Nephron (organoid): Measurements from ENCODE around the gene MOB1A.

Experiments
- H3K27ac Mint-ChIP-seq, 3 experiments: 2 replicates each; pipeline ENCODE4 v1.8.0; 2020; ENCODE audit warnings: mixed read lengths in 3 of 3, mild to moderate bottlenecking in 2 of 3, moderate library complexity in 1 of 3
- H3K27me3 Mint-ChIP-seq: 2 replicates; pipeline ENCODE4 v1.8.0; 2021; ENCODE audit warnings: low read depth, mild to moderate bottlenecking, moderate library complexity, mixed read lengths
- H3K36me3 Mint-ChIP-seq: 2 replicates; pipeline ENCODE4 v1.8.0; 2020; ENCODE audit warnings: low read depth, mixed read lengths
- H3K4me1 Mint-ChIP-seq: 2 replicates; pipeline ENCODE4 v1.8.0; 2020; ENCODE audit warnings: mixed read lengths
- H3K4me3 Mint-ChIP-seq, 3 experiments: 2 replicates each; pipeline ENCODE4 v1.8.0; 2020; ENCODE audit warnings: mild to moderate bottlenecking in 3 of 3, mixed read lengths in 3 of 3, moderate library complexity in 2 of 3
- H3K9me3 Mint-ChIP-seq: 2 replicates; pipeline ENCODE4 v1.8.0; 2020; ENCODE audit warnings: mixed read lengths
- TF ChIP-seq, protein P1 (sequence below), 3 experiments: fragments of 200-600 bp; sonication (generic); IDR thresholded peaks; one replicate each; pipeline ENCODE4 v1.5.0; 2021; ENCODE audit warnings: antibody characterized with exemption in 3 of 3; ENCODE audit not compliant: unreplicated experiment in 3 of 3

MOB1A gene

DNA sequence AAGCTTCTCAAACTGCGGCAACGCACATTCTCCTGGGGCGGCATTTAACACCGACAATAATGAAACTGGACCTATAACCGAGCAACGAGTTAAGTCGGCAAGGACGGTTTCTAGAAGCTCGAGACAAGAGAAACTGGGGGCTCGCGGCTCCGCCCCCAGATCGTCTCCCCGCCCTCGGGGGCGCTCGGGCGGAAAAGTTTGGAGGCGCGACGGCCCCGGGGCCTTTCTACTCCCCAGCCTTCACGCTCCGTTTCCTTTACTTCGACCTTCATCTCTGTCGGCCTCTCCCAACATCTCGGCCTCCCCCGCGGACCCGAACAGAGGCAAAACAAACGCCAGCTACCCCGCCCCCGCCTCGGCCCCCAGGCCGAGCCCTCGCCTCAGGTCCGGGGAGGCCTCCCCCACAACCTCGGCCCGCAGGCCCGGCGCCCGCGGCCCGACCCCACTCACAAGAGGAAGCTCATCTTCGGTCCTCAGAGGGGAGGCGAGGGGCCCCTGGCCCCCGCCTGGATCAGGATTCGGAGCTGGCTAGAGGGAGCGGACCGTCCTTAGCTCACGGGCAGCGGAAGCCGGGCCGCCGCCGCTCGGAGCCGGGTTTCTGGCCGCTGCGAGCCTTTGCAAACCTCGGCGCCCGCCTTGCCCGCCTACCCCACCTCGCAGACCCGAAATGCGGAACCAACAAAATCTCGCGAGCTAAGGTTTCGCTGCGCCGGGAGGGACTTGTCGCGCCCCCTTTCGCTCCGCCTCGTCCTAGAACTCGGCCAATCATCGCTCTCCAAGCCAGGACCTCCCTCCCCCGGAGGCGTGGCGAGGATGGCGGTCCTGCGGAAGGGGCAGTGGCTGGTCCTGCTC is at the start of gene MOB1A:
TSS of gene MOB1A (minus strand) at position 669 of the 852 bp plus-strand sequence. CDS start at position 464, 205 bp downstream.
- peak within 1 kb of the TSS; percentile 85 to 98 (median 95) for H3K4me3 Mint-ChIP-seq
- peaks cover 14% of the 10 kb centered on the region for H3K4me1 Mint-ChIP-seq
- peak within 1 kb of the TSS; percentile 92 to 97 (median 94) for H3K27ac Mint-ChIP-seq
- TF ChIP-seq, protein P1, sequence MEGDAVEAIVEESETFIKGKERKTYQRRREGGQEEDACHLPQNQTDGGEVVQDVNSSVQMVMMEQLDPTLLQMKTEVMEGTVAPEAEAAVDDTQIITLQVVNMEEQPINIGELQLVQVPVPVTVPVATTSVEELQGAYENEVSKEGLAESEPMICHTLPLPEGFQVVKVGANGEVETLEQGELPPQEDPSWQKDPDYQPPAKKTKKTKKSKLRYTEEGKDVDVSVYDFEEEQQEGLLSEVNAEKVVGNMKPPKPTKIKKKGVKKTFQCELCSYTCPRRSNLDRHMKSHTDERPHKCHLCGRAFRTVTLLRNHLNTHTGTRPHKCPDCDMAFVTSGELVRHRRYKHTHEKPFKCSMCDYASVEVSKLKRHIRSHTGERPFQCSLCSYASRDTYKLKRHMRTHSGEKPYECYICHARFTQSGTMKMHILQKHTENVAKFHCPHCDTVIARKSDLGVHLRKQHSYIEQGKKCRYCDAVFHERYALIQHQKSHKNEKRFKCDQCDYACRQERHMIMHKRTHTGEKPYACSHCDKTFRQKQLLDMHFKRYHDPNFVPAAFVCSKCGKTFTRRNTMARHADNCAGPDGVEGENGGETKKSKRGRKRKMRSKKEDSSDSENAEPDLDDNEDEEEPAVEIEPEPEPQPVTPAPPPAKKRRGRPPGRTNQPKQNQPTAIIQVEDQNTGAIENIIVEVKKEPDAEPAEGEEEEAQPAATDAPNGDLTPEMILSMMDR (IDR thresholded peaks at IDR 0.05; ENCODE audit: unreplicated experiment in 3 of 3) = no peak
- H3K27me3 Mint-ChIP-seq = no peaks in the 10 kb centered on the region
- peaks cover 7% of the 10 kb centered on the region for H3K9me3 Mint-ChIP-seq
- peaks cover 33% of the 10 kb centered on the region for H3K36me3 Mint-ChIP-seq

DNA sequence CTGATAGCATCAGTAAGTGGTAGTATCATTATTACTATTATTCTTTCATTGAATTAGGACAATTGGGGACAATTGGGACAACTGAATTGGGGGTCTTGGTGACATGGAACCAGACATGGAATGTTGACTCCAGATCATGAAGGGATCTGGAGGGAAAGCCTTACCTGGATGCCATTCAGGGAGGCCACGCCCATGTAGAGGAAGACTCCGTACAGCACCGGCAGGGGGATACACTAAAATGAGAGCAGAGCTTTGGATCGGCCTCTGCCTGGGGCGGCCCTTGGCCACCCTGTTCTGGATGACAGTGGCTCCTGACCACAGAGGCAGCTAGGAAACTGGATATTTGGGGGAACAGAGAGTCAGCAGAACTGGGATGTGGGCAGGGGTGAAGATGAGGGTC is 49.0 kb upstream of the MOB1A start:
- H3K4me1 Mint-ChIP-seq = peaks cover 7% of the 10 kb centered on the region
- TF ChIP-seq, protein P1 (IDR thresholded peaks at IDR 0.05; ENCODE audit: unreplicated experiment in 3 of 3) = no peak
- no peak overlapping the region for H3K27ac Mint-ChIP-seq
- H3K4me3 Mint-ChIP-seq = no peak overlapping the region
- H3K27me3 Mint-ChIP-seq = no peaks in the 10 kb centered on the region
- H3K9me3 Mint-ChIP-seq = no peaks in the 10 kb centered on the region
- peaks cover 5% of the 10 kb centered on the region for H3K36me3 Mint-ChIP-seq

DNA sequence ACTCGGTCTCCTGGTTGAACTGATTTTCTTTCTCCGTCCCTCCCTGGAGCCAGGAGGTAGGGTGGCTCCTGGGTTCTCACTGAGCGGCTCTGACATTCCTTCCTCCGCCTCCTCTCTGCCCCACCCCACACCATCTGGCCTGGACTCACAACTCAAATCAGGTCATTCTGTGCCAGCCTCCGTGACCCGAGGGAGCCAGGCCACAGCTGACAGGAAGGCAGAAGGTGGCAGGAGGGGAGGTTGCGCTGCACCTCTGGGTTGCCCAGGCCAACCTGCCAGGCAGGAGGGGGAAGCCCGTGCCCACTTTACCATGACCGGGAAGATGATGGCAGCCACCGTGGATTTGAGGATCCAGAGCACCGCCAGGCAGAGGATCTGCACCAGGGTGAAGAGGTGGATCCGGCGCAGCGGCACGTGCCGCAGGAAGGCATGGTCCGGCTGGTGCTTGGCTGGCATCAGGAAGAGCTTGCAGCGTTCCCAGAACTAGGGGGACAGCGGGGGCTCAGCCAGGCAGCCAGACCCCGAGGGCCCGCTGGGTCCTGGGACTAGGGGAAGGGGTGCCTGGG is 48.1 kb upstream of the MOB1A start:
- H3K27ac Mint-ChIP-seq = no peak overlapping the region
- H3K4me1 Mint-ChIP-seq = peaks cover 7% of the 10 kb centered on the region
- H3K9me3 Mint-ChIP-seq = no peaks in the 10 kb centered on the region
- H3K36me3 Mint-ChIP-seq = peaks cover 4% of the 10 kb centered on the region
- TF ChIP-seq, protein P1 (IDR thresholded peaks at IDR 0.05; ENCODE audit: unreplicated experiment in 3 of 3) = no peak
- H3K27me3 Mint-ChIP-seq = no peaks in the 10 kb centered on the region
- H3K4me3 Mint-ChIP-seq = no peak overlapping the region

DNA sequence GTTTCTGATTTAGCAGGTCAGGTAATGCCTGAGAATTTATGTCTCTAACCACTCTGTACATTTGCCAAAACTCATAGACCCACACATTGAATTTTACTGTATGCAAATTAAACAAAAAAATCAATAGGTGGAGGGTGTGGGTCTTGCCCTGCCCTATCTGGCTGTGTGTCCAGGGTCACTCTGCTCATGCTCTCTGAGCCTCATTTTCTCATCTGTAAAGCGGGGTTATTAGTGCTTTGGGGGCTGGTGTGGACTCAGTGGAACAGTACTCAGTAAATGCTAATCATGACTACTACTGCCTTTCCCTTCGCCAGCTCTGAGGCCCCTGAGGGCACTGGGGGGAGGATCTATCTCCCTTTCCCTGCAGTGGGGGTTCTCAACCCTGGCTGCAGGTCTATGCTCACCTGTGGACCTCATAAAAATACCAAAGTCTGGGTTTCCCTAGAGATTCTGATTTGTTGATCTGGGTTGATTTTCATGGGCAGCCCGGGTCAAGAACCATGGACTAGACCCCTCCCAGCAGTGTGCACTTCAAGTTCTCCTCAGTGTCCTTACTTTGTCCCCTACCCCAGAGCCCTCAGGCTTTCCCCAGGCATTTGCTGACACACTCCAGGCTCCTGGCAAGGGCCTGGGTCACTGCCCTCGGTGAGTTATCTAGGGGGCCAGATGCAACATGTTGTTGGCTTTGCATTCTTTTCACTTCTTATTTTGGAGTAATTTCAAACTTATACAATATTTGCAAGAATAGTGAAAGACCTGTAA is 47.2 kb upstream of the MOB1A start:
- peaks cover 6% of the 10 kb centered on the region for H3K36me3 Mint-ChIP-seq
- TF ChIP-seq, protein P1 (IDR thresholded peaks at IDR 0.05; ENCODE audit: unreplicated experiment in 3 of 3) = no peak
- peaks cover 7% of the 10 kb centered on the region for H3K4me1 Mint-ChIP-seq
- no peak overlapping the region for H3K27ac Mint-ChIP-seq
- H3K27me3 Mint-ChIP-seq = no peaks in the 10 kb centered on the region
- no peaks in the 10 kb centered on the region for H3K9me3 Mint-ChIP-seq
- no peak overlapping the region for H3K4me3 Mint-ChIP-seq

DNA sequence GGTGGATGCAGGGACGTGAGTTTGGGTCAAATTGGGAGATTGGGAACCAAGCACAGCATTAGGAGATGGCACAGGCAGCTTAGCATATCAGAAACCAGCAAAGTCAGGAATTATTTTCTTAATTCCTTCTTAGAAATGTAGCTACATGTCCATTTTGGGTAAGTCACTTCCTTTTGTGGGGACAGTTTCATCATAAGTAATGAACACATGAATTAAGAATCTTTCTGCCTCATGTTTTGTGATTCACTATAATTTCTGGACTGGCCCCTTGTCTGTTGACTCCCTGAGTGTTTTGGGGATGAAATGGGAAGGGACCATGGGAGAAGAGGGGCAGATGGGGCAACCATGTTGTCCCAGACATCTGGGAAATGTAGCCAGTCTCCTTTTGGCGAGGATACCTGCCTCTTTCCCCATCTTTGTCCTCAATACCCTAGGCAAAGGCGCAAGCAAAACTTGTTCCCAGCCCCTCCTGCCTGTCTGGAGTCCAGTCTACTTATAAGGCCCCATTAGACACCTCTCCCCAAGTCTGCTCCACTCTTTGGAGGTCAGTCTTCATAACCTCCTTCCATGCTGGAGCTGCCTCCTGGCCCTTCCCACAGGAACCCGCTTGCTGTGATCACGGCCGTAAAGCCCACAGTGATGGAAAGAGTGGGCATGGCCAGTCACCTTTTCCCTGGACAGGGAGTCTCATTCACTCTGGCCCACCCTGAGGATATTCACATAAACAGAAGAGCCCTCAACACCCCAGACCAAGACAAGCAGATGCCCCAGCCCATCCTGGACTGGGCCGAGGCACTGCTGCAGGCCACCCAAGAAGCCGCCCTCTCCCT is 45.5 kb upstream of the MOB1A start:
- Mint-ChIP-seq H3K4me1 (peaks cover 7% of the 10 kb centered on the region), H3K9me3 (no peaks in the 10 kb centered on the region), H3K36me3 (peaks cover 8% of the 10 kb centered on the region), H3K27me3 (no peaks in the 10 kb centered on the region), H3K4me3 (no peak overlapping the region), H3K27ac (no peak overlapping the region)
- TF ChIP-seq, protein P1 (IDR thresholded peaks at IDR 0.05; ENCODE audit: unreplicated experiment in 3 of 3) = no peak
